ENCODE results near the gene FMO3.

FMO3 gene

GRCh38 chr1:171140956-171141687 lies 50.4 kb downstream of the FMO3 start:
- H3K27me3 ChIP-seq (ENCODE audit: control insufficient read depth, low read length), result no peaks in the 10 kb centered on the region

GRCh38 chr1:171141688-171142415 lies 51.1 kb downstream of the FMO3 start:
- no peak overlapping the region for H3K27ac ChIP-seq (ENCODE audit: low read depth, low read length)
- H3K4me2 ChIP-seq (ENCODE audit: low read length), result no peak overlapping the region
- no peaks in the 10 kb centered on the region for H3K9me2 ChIP-seq (replicated peaks; ENCODE audit: control insufficient read depth, low read length)
- no peak overlapping the region for H3K4me3 ChIP-seq (ENCODE audit: low read length)
- H3K9me3 ChIP-seq (ENCODE audit: control insufficient read depth, insufficient read depth, low read length), result no peaks in the 10 kb centered on the region
- H4K20me1 ChIP-seq (ENCODE audit: control insufficient read depth, insufficient read depth, low read depth, low read length), result no peaks in the 10 kb centered on the region
- no peaks in the 10 kb centered on the region for H3K79me2 ChIP-seq (ENCODE audit: control insufficient read depth, low read length)
- H3F3A ChIP-seq (ENCODE audit: control insufficient read depth, insufficient read depth), result no peaks in the 10 kb centered on the region
- no peaks in the 10 kb centered on the region for H3K36me3 ChIP-seq (ENCODE audit: control insufficient read depth, low read length)
- H3K4me1 ChIP-seq (ENCODE audit: control insufficient read depth, low read length), result no peaks in the 10 kb centered on the region
- H3K27me3 ChIP-seq (ENCODE audit: control insufficient read depth, low read length), result no peaks in the 10 kb centered on the region
- TF ChIP-seq CTCF (IDR thresholded peaks at IDR 0.05; ENCODE audit: low read depth, low read length, poor library complexity, severe bottlenecking) (no peak), EZH2phosphoT487 (IDR thresholded peaks at IDR 0.05; ENCODE audit: borderline replicate concordance, low read length) (no peak)

More at GRCh38 chr1:171140956-171141687, 50.4 kb downstream of the FMO3 start:
- H4K20me1 ChIP-seq (ENCODE audit: control insufficient read depth, insufficient read depth, low read depth, low read length), result no peaks in the 10 kb centered on the region
- TF ChIP-seq EZH2phosphoT487 (IDR thresholded peaks at IDR 0.05; ENCODE audit: borderline replicate concordance, low read length), result no peak
- no peak for TF ChIP-seq CTCF (IDR thresholded peaks at IDR 0.05; ENCODE audit: low read depth, low read length, poor library complexity, severe bottlenecking)
- no peak overlapping the region for H3K4me2 ChIP-seq (ENCODE audit: low read length)
- no peak overlapping the region for H3K27ac ChIP-seq (ENCODE audit: low read depth, low read length)
- no peak overlapping the region for H3K4me3 ChIP-seq (ENCODE audit: low read length)
- H3K9me2 ChIP-seq (replicated peaks; ENCODE audit: control insufficient read depth, low read length), result no peaks in the 10 kb centered on the region
- H3K4me1 ChIP-seq (ENCODE audit: control insufficient read depth, low read length), result no peaks in the 10 kb centered on the region
- no peaks in the 10 kb centered on the region for H3K79me2 ChIP-seq (ENCODE audit: control insufficient read depth, low read length)
- no peaks in the 10 kb centered on the region for H3K36me3 ChIP-seq (ENCODE audit: control insufficient read depth, low read length)
- H3K9me3 ChIP-seq (ENCODE audit: control insufficient read depth, insufficient read depth, low read length), result no peaks in the 10 kb centered on the region
- H3F3A ChIP-seq (ENCODE audit: control insufficient read depth, insufficient read depth), result no peaks in the 10 kb centered on the region

GRCh38 chr1:171142416-171143385 lies 52.0 kb downstream of the FMO3 start:
- Histone ChIP-seq H3K27ac (ENCODE audit: low read depth, low read length) (no peak overlapping the region), H3K36me3 (ENCODE audit: control insufficient read depth, low read length) (no peaks in the 10 kb centered on the region), H3K9me2 (replicated peaks; ENCODE audit: control insufficient read depth, low read length) (no peaks in the 10 kb centered on the region), H3K4me1 (ENCODE audit: control insufficient read depth, low read length) (no peaks in the 10 kb centered on the region), H3K9me3 (ENCODE audit: control insufficient read depth, insufficient read depth, low read length) (no peaks in the 10 kb centered on the region), H3K4me2 (ENCODE audit: low read length) (no peak overlapping the region), H4K20me1 (ENCODE audit: control insufficient read depth, insufficient read depth, low read depth, low read length) (no peaks in the 10 kb centered on the region), H3K79me2 (ENCODE audit: control insufficient read depth, low read length) (no peaks in the 10 kb centered on the region), H3K4me3 (ENCODE audit: low read length) (no peak overlapping the region), H3K27me3 (ENCODE audit: control insufficient read depth, low read length) (no peaks in the 10 kb centered on the region), H3F3A (ENCODE audit: control insufficient read depth, insufficient read depth) (no peaks in the 10 kb centered on the region)
- TF ChIP-seq EZH2phosphoT487 (IDR thresholded peaks at IDR 0.05; ENCODE audit: borderline replicate concordance, low read length), result no peak
- no peak for TF ChIP-seq CTCF (IDR thresholded peaks at IDR 0.05; ENCODE audit: low read depth, low read length, poor library complexity, severe bottlenecking)
